Measurements from ENCODE around the gene CLIP1.
"Not testable (repeated sequence)": the region's sequence is repeated elsewhere in the genome, so short reads cannot be mapped to it uniquely, and the experiment has no call there.

Gene CLIP1

DNA sequence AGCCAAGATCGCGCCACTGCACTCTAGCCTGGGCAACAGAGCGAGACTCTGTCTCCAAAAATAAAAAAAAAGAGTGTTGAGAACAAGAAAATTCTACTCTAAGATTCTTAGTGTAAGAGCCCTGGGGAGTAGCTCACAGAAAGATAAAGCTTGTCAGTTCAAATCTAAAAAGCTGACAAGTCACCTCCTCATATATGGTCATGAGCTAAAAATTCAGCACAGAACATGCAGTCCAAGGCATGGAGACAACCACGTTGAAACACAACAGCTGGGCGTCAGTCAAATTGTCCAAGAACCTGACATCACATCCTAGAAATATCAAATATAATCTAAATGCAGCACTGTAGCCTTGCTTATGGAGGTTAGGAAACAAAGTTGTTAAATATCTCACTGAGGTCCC, 47.8 kb downstream of the CLIP1 start:
- Histone ChIP-seq H3K9me3 (ENCODE audit: insufficient read depth, low read length) (no peaks in the 10 kb centered on the region), H3K4me2 (ENCODE audit: low read length) (no peak overlapping the region), H3K4me3 (ENCODE audit: low read length) (no peak overlapping the region), H3K27ac (ENCODE audit: low read length) (no peak overlapping the region), H4K20me1 (ENCODE audit: insufficient read depth, low read length) (no peaks in the 10 kb centered on the region), H3K36me3 (replicated peaks; ENCODE audit: low read depth, low read length) (peaks cover 11% of the 10 kb centered on the region), H3K27me3 (ENCODE audit: low read depth, low read length) (no peaks in the 10 kb centered on the region), H3K79me2 (ENCODE audit: low read length) (no peaks in the 10 kb centered on the region; the same call in 1 of the 2 replicates), H3K9ac (ENCODE audit: low read length) (no peak overlapping the region), H2AFZ (ENCODE audit: low read depth, low read length) (no peak overlapping the region), H3K4me1 (ENCODE audit: low read length) (peaks cover 7% of the 10 kb centered on the region; the same call in 1 of the 2 replicates)
- no peak for TF ChIP-seq EZH2phosphoT487 (IDR thresholded peaks at IDR 0.05; ENCODE audit: low read depth)
- TF ChIP-seq, protein P1, sequence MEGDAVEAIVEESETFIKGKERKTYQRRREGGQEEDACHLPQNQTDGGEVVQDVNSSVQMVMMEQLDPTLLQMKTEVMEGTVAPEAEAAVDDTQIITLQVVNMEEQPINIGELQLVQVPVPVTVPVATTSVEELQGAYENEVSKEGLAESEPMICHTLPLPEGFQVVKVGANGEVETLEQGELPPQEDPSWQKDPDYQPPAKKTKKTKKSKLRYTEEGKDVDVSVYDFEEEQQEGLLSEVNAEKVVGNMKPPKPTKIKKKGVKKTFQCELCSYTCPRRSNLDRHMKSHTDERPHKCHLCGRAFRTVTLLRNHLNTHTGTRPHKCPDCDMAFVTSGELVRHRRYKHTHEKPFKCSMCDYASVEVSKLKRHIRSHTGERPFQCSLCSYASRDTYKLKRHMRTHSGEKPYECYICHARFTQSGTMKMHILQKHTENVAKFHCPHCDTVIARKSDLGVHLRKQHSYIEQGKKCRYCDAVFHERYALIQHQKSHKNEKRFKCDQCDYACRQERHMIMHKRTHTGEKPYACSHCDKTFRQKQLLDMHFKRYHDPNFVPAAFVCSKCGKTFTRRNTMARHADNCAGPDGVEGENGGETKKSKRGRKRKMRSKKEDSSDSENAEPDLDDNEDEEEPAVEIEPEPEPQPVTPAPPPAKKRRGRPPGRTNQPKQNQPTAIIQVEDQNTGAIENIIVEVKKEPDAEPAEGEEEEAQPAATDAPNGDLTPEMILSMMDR (IDR thresholded peaks at IDR 0.05; ENCODE audit: low read depth, low read length): no peak

GRCh38 chr12:122371475-122372045, 50.9 kb downstream of the CLIP1 start:
- Histone ChIP-seq H3K79me2 (ENCODE audit: low read length) (peaks cover 3% of the 10 kb centered on the region; the same call in 1 of the 2 replicates), H3K9me3 (ENCODE audit: insufficient read depth, low read length) (no peaks in the 10 kb centered on the region), H3K36me3 (replicated peaks; ENCODE audit: low read depth, low read length) (peaks cover 13% of the 10 kb centered on the region), H3K9ac (ENCODE audit: low read length) (no peak overlapping the region), H3K27me3 (ENCODE audit: low read depth, low read length) (no peaks in the 10 kb centered on the region), H3K4me2 (ENCODE audit: low read length) (no peak overlapping the region), H3K4me3 (ENCODE audit: low read length) (no peak overlapping the region), H2AFZ (ENCODE audit: low read depth, low read length) (no peak overlapping the region), H3K27ac (ENCODE audit: low read length) (no peak overlapping the region), H4K20me1 (ENCODE audit: insufficient read depth, low read length) (no peaks in the 10 kb centered on the region), H3K4me1 (ENCODE audit: low read length) (peaks cover 7% of the 10 kb centered on the region; the same call in 1 of the 2 replicates)
- TF ChIP-seq, protein P1 (IDR thresholded peaks at IDR 0.05; ENCODE audit: low read depth, low read length): no peak
- no peak for TF ChIP-seq EZH2phosphoT487 (IDR thresholded peaks at IDR 0.05; ENCODE audit: low read depth)

- Histone ChIP-seq H3K79me2 (ENCODE audit: low read length) (peaks cover 3% of the 10 kb centered on the region; the same call in 1 of the 2 replicates), H4K20me1 (ENCODE audit: insufficient read depth, low read length) (no peaks in the 10 kb centered on the region), H3K4me3 (ENCODE audit: low read length) (no peak overlapping the region), H3K9ac (ENCODE audit: low read length) (no peak overlapping the region), H3K4me2 (ENCODE audit: low read length) (no peak overlapping the region), H3K27ac (ENCODE audit: low read length) (no peak overlapping the region), H2AFZ (ENCODE audit: low read depth, low read length) (no peak overlapping the region), H3K9me3 (ENCODE audit: insufficient read depth, low read length) (no peaks in the 10 kb centered on the region), H3K27me3 (ENCODE audit: low read depth, low read length) (no peaks in the 10 kb centered on the region), H3K36me3 (replicated peaks; ENCODE audit: low read depth, low read length) (peaks cover 9% of the 10 kb centered on the region), H3K4me1 (ENCODE audit: low read length) (no peaks in the 10 kb centered on the region)
- TF ChIP-seq EZH2phosphoT487 (IDR thresholded peaks at IDR 0.05; ENCODE audit: low read depth): no peak
These were observed 54.0 kb downstream of the CLIP1 start for GRCh38 chr12:122368361-122369073.

- H3K27me3 ChIP-seq (ENCODE audit: low read depth, low read length): not testable (repeated sequence)
These were observed 54.8 kb downstream of the CLIP1 start for GRCh38 chr12:122367632-122368031.

More at GRCh38 chr12:122367632-122368031, 54.8 kb downstream of the CLIP1 start:
- not testable (repeated sequence) for H3K9ac ChIP-seq (ENCODE audit: low read length); H3K9me3 ChIP-seq (ENCODE audit: insufficient read depth, low read length); H3K36me3 ChIP-seq (replicated peaks; ENCODE audit: low read depth, low read length); H3K79me2 ChIP-seq (ENCODE audit: low read length); H4K20me1 ChIP-seq (ENCODE audit: insufficient read depth, low read length); H2AFZ ChIP-seq (ENCODE audit: low read depth, low read length); H3K4me2 ChIP-seq (ENCODE audit: low read length); H3K4me3 ChIP-seq (ENCODE audit: low read length); H3K4me1 ChIP-seq (ENCODE audit: low read length); H3K27ac ChIP-seq (ENCODE audit: low read length)
